A549 treated with Mapracorat at 1 μM for 4 hours (cell line): Measurements from ENCODE around the gene RNASE12. TPM values are rescaled to one million over a fixed set of nuclear protein-coding genes. Genes with fewer than 3 reads are reported as not detected.

Source experiments
- total RNA-seq: library from RNA; stranded (reverse); fragments of 200-300 nt; extraction: Qiagen RNA extraction; gene quantifications from 5 replicates; pipeline ENCODE4 v1.2.3, GENCODE V29; 2022

RNASE12 gene, protein sequence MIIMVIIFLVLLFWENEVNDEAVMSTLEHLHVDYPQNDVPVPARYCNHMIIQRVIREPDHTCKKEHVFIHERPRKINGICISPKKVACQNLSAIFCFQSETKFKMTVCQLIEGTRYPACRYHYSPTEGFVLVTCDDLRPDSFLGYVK
- total RNA-seq, result not detected in 5 replicates

DNA sequence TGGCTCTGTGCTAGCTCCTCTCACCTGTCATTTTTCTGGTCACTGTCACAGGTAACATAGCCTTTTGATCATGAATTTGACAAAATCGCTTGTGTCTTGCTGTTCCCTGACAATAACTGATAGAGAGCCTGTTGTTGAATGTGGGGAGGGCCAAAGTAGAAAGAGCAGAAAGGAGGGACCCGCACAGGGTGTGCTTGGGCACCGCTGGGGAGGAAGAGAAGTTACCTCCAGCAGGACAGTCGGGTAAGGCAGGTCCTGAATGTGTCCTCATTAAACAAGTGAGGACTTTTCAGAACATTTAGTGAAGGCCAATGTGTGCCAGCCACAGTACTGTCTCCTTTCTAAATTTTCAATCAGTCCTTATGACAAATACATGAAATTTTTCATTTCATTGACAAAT is at the start of gene RNASE12:
TSS of gene RNASE12 (minus strand) at position 142 of the 400 bp plus-strand sequence. CDS start 653 bp downstream, outside the sequence.

DNA sequence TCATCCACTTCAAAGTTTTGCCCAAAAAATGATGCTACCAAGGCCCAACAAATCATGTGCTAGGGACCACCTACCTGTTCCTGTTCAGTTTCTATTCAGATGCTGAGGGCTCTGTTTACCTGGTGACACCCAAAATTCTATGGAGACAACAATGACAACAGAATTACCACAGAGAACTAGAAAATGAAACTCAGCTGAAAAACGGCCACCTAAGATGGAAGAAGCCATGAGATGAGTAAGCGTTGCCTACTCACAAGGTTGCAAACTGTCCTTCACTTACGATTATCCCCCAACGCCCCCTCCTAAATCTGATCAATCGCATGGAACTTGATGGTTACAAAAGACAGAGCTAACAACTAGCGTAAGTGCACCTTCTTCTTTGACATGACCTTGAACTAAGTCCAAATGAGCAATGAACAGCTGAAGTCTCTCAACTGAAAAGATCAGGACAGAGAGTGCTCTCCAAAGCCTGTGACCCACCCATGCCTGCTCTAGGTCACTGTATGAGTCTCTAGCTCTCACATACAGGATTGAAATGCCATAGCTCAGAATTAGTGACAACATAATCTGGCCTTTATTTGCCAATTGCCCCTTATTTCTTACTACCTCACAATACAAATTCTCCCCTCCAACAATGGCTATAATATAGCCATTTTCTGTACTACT is 3.6 kb downstream of the RNASE12 start, which contains the start of gene RNASE11:
TSS of gene RNASE11 (minus strand) at position 513 of the 666 bp plus-strand sequence.

GRCh38 chr14:20560961-20561360 is 30.2 kb downstream of the RNASE12 start, which contains the start of gene RNASE9:
Gene RNASE9 (minus strand): TSS chr14:20561047.

Other genes with a start within 250 kb of the RNASE12 start
- gene PARP2, start 247.7 kb downstream of the RNASE12 start, total RNA-seq, result 17.5 to 23.7 TPM (median 18.8 TPM) in 5 replicates
- gene TEP1, start 177.9 kb downstream of the RNASE12 start, total RNA-seq, result 8.6 to 11.9 TPM (median 10.5 TPM) in 5 replicates
- gene KLHL33, start 155.2 kb downstream of the RNASE12 start, total RNA-seq, result not detected in 5 replicates
- gene OSGEP, start 136.6 kb downstream of the RNASE12 start, total RNA-seq, result 22.0 to 28.1 TPM (median 24.1 TPM) in 5 replicates
- gene APEX1, start 136.2 kb downstream of the RNASE12 start, total RNA-seq, result 252 to 269 TPM (median 255 TPM) in 5 replicates
- 28.6 to 38.3 TPM (median 32.2 TPM) in 5 replicates for gene PIP4P1, start 129.9 kb downstream of the RNASE12 start, total RNA-seq
- gene PNP, start 122.0 kb downstream of the RNASE12 start, total RNA-seq, result 144 to 181 TPM (median 147 TPM) in 5 replicates
- 0.15 to 0.39 TPM (median 0.27 TPM) in 5 replicates for gene RNASE10, start 85.8 kb downstream of the RNASE12 start, total RNA-seq
- not detected in 5 replicates for gene RNASE9, start 30.3 kb downstream of the RNASE12 start, total RNA-seq
- gene RNASE11, start 3.4 kb downstream of the RNASE12 start, total RNA-seq, result not detected in 5 replicates
- gene OR6S1, start 50.3 kb upstream of the RNASE12 start, total RNA-seq, result not detected in 5 replicates
- 6.0 to 9.3 TPM (median 6.5 TPM) in 5 replicates for gene RNASE4, start 93.2 kb upstream of the RNASE12 start, total RNA-seq
- gene ANG, start 97.4 kb upstream of the RNASE12 start, total RNA-seq, result 8.6 to 11.0 TPM (median 10.1 TPM) in 5 replicates
- not detected in 5 replicates for gene EDDM3A, start 154.5 kb upstream of the RNASE12 start, total RNA-seq
- not detected in 5 replicates for gene EDDM3B, start 177.0 kb upstream of the RNASE12 start, total RNA-seq
- not detected in 5 replicates for gene RNASE6, start 189.9 kb upstream of the RNASE12 start, total RNA-seq
- not detected in 5 replicates for gene RNASE1, start 211.5 kb upstream of the RNASE12 start, total RNA-seq